Bronchial smooth muscle cell (primary cell): ENCODE measurements around the gene CTAGE8. TPM values are rescaled to one million over a fixed set of nuclear protein-coding genes. Genes with fewer than 3 reads are reported as not detected.

Experiments
- total RNA-seq: library from RNA; depleted of rRNA; stranded (reverse); fragments of >200 nt; gene quantifications from 2 replicates; pipeline ENCODE4 v1.2.1, GENCODE V29; 2014

The CTAGE8 gene
- total RNA-seq = 0.16 and 0.60 TPM in 2 replicates

DNA sequence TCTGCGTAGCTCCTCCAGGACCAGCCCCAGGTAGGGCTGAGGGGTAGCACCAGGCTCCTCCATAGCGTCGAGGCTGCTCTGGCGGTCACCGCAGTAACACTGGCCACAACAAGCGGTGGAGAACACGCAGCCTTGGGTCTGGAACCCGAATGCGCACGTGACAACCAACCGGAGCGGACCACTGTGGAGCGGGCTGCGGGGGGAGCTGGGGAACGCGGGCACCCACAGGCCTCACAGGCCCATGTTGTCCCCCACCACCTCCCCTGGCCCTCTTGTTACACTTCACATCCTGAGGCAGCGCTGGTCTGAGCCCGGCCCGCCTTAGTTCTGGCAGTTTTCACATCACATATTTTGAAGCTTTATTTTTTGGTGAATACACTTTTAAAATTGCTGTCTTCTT lies at the start of gene CTAGE8:
CTAGE8 (minus strand) TSS at position 101 of the 400 bp plus-strand sequence; CDS start at position 63, 38 bp downstream.

DNA sequence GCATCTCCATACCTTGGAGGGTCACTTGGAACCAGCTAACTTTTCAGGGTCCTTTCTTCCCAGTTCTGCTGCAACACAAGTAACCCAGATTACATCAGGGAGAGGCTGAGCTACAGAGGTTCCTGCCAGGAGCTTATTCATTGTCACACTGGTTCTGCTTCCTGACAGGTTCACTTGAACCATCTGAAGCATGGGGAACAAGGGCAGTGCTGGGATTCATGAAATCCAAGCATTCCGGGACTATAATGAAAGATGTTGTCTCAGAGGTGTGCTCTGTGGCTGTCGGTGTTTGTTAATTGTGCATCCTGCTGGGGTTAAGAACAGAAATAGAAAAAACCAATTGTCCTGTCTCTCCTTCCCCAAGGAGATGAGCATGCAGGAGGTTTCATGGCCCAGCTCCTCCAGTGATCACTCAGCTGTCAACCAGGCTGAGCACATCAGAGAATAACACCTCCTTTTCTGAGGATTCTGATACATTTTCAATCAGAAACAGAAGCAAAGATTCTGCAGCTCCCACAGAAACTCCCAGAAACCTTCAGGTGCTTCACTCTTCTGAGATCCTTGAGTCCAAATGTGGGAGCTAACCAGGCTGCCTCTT lies 42.9 kb upstream of the CTAGE8 start, which contains the start of gene OR2A1:
OR2A1 (plus strand) TSS at position 548 of the 598 bp plus-strand sequence. CDS start 5,706 bp downstream, outside the sequence.

DNA sequence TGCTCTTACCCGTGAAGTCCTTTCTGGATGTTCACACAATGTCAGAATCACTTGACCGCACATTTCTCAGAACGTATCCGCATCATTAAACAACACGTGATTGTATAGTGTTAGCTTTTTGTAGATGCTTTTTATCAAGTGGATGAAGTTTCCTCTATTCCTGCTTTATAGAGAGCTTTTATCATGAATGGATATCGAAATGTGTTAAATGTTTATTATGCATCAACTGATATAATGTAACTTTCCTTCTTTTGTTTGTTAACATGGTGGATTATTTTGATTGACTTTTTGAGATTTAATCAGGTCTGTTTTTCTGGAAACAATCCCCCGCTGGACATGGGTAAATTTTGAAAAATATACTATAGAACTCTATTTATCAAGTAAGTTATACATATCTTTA lies 4.4 kb downstream of the CTAGE8 start, which contains the start of gene OR2A7:
OR2A7 (minus strand) TSS at position 101 of the 400 bp plus-strand sequence. CDS start 5,164 bp downstream, outside the sequence.

GRCh38 chr7:144239365-144239764 lies 29.7 kb downstream of the CTAGE8 start, which contains the start of gene OR2A42:
Gene OR2A42, minus strand, starts transcription at chr7:144239605. Its CDS starts 6,762 bp downstream, at chr7:144232843.

Other genes with a start within 250 kb of the CTAGE8 start
- not detected in 2 replicates for gene OR2A5, start 220.3 kb downstream of the CTAGE8 start, total RNA-seq
- gene OR2A25, start 199.5 kb downstream of the CTAGE8 start, total RNA-seq = not detected in 2 replicates
- gene OR2A12, start 183.0 kb downstream of the CTAGE8 start, total RNA-seq = not detected in 2 replicates
- not detected in 2 replicates for gene OR2A2, start 159.7 kb downstream of the CTAGE8 start, total RNA-seq
- gene OR2A14, start 146.1 kb downstream of the CTAGE8 start, total RNA-seq = not detected in 2 replicates
- 0.09 and 0.32 TPM in 2 replicates for gene CTAGE4, start 85.8 kb downstream of the CTAGE8 start, total RNA-seq
- 2.5 and 2.7 TPM in 2 replicates for gene ARHGEF35, start 73.5 kb downstream of the CTAGE8 start, total RNA-seq
- gene OR2A42, start 29.7 kb downstream of the CTAGE8 start, total RNA-seq = under 0.01 TPM in 1 of 2 replicates, not detected in the other
- 0.09 TPM in 1 of 2 replicates, not detected in the other for gene OR2A7, start 4.5 kb downstream of the CTAGE8 start, total RNA-seq
- gene OR2A1, start 43.1 kb upstream of the CTAGE8 start, total RNA-seq = 0.09 TPM in 1 of 2 replicates, not detected in the other
- gene ARHGEF5, start 86.1 kb upstream of the CTAGE8 start, total RNA-seq = 0.63 and 1.4 TPM in 2 replicates
- not detected in 2 replicates for gene NOBOX, start 134.4 kb upstream of the CTAGE8 start, total RNA-seq